ENCODE data around the gene SLC6A7. TPM values are rescaled to one million over a fixed set of nuclear protein-coding genes. Genes with fewer than 3 reads are reported as not detected.

SLC6A7 gene
- total RNA-seq, 2 donors from 2014 or later: not detected

GRCh38 chr5:150219142-150219541 is 29.3 kb downstream of the SLC6A7 start:
- H3K27me3 Mint-ChIP-seq (ENCODE audit: insufficient read depth): peaks cover 52% of the 10 kb centered on the region
- Histone ChIP-seq H3K27ac (ENCODE audit: low read depth, low read length) (no peak overlapping the region), H3K9ac (ENCODE audit: extremely low read depth, low read length, poor library complexity, severe bottlenecking) (no peak overlapping the region), H3K4me3 (ENCODE audit: low read length) (no peak overlapping the region), H3K9me3 (ENCODE audit: control insufficient read depth, low read length) (no peaks in the 10 kb centered on the region), H3K36me3 (ENCODE audit: control insufficient read depth, insufficient read depth, low read length) (no peaks in the 10 kb centered on the region), H3K27me3 (ENCODE audit: control insufficient read depth, insufficient read depth, low read length, poor library complexity, severe bottlenecking) (peaks cover 20% of the 10 kb centered on the region), H3K4me1 (ENCODE audit: control insufficient read depth, insufficient read depth, low read length) (no peaks in the 10 kb centered on the region)
- H3K27ac Mint-ChIP-seq: no peak overlapping the region
- H3K36me3 Mint-ChIP-seq (ENCODE audit: low read depth): no peaks in the 10 kb centered on the region
- H3K4me3 Mint-ChIP-seq: no peak overlapping the region
- DNase-seq: no peak
- H3K4me1 Mint-ChIP-seq: peaks cover 5% of the 10 kb centered on the region
- no peaks in the 10 kb centered on the region for H3K9me3 Mint-ChIP-seq
- TF ChIP-seq CTCF (conservative IDR thresholded peaks at IDR 0.05): no peak

GRCh38 chr5:150219861-150220260 is 30.0 kb downstream of the SLC6A7 start:
- Histone ChIP-seq H3K27ac (ENCODE audit: low read depth, low read length) (no peak overlapping the region), H3K4me1 (ENCODE audit: control insufficient read depth, insufficient read depth, low read length) (no peaks in the 10 kb centered on the region), H3K4me3 (ENCODE audit: low read length) (no peak overlapping the region), H3K27me3 (ENCODE audit: control insufficient read depth, insufficient read depth, low read length, poor library complexity, severe bottlenecking) (peaks cover 20% of the 10 kb centered on the region), H3K9ac (ENCODE audit: extremely low read depth, low read length, poor library complexity, severe bottlenecking) (no peak overlapping the region), H3K36me3 (ENCODE audit: control insufficient read depth, insufficient read depth, low read length) (no peaks in the 10 kb centered on the region), H3K9me3 (ENCODE audit: control insufficient read depth, low read length) (no peaks in the 10 kb centered on the region)
- 86 to 93% methylated on average over 2 of the region's 2 CpGs for WGBS, 2 experiments (ENCODE audit: insufficient coverage in 1 of 2, insufficient read length in 1 of 2)
- H3K27ac Mint-ChIP-seq: no peak overlapping the region
- H3K4me3 Mint-ChIP-seq: no peak overlapping the region
- no peaks in the 10 kb centered on the region for H3K9me3 Mint-ChIP-seq
- H3K27me3 Mint-ChIP-seq (ENCODE audit: insufficient read depth): peaks cover 47% of the 10 kb centered on the region
- H3K36me3 Mint-ChIP-seq (ENCODE audit: low read depth): no peaks in the 10 kb centered on the region
- no peak for DNase-seq
- no peak for TF ChIP-seq CTCF (conservative IDR thresholded peaks at IDR 0.05)
- H3K4me1 Mint-ChIP-seq: peaks cover 5% of the 10 kb centered on the region

- no peaks in the 10 kb centered on the region for H3K4me1 Mint-ChIP-seq
- no peak overlapping the region for H3K27ac Mint-ChIP-seq
- 88 to 93% methylated on average over 2 to 5 of the region's 5 CpGs for WGBS, 2 experiments (ENCODE audit: insufficient coverage in 1 of 2, insufficient read length in 1 of 2)
- no peak for DNase-seq
- no peak for TF ChIP-seq CTCF (conservative IDR thresholded peaks at IDR 0.05)
- H3K9ac ChIP-seq (ENCODE audit: extremely low read depth, low read length, poor library complexity, severe bottlenecking): no peak overlapping the region
- no peaks in the 10 kb centered on the region for H3K36me3 Mint-ChIP-seq (ENCODE audit: low read depth)
- H3K27me3 Mint-ChIP-seq (ENCODE audit: insufficient read depth): peaks cover 32% of the 10 kb centered on the region
- no peak overlapping the region for H3K27ac ChIP-seq (ENCODE audit: low read depth, low read length)
- no peaks in the 10 kb centered on the region for H3K36me3 ChIP-seq (ENCODE audit: control insufficient read depth, insufficient read depth, low read length)
- H3K27me3 ChIP-seq (ENCODE audit: control insufficient read depth, insufficient read depth, low read length, poor library complexity, severe bottlenecking): peaks cover 20% of the 10 kb centered on the region
- H3K4me3 ChIP-seq (ENCODE audit: low read length): no peak overlapping the region
- no peaks in the 10 kb centered on the region for H3K9me3 ChIP-seq (ENCODE audit: control insufficient read depth, low read length)
- no peaks in the 10 kb centered on the region for H3K9me3 Mint-ChIP-seq
- H3K4me3 Mint-ChIP-seq: no peak overlapping the region
- no peaks in the 10 kb centered on the region for H3K4me1 ChIP-seq (ENCODE audit: control insufficient read depth, insufficient read depth, low read length)
Measured at GRCh38 chr5:150221471-150221870, 31.6 kb downstream of the SLC6A7 start.

All from endodermal cell (in vitro differentiated cells).